GM12873 (cell line): Measurements from ENCODE around the gene MOG.

ENCODE experiments used
- TF ChIP-seq, protein P1 (sequence below): IDR thresholded peaks from 2 replicates; pipeline ENCODE4 v1.5.1; 2012; ENCODE audit warnings: low read depth, mild to moderate bottlenecking, moderate library complexity, low read length, control low read depth; ENCODE audit not compliant: insufficient read depth; ENCODE audit errors: missing control alignments

MOG gene

DNA sequence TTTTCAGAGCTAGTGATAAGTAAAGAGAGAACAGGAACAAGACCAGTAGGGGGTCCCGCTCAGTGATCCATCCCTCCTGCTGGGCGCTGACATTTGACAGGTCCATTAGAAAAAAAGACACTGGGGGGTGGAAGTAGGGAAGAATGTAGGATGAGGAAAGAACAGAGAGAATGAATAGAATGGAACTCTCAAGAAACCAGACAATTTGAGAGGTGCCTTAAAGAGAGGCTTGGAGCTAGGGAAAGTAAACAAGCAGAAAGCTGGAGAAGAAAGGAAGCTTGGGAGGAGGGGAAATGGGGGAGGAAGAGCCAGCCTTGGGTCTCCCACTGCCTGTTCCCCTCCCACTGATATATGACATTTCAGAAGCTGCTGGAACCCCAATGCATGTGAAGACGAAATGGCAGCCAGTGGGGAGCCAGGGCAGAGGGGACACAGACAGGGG is 32.4 kb upstream of the MOG start:
- TF ChIP-seq, protein P1, sequence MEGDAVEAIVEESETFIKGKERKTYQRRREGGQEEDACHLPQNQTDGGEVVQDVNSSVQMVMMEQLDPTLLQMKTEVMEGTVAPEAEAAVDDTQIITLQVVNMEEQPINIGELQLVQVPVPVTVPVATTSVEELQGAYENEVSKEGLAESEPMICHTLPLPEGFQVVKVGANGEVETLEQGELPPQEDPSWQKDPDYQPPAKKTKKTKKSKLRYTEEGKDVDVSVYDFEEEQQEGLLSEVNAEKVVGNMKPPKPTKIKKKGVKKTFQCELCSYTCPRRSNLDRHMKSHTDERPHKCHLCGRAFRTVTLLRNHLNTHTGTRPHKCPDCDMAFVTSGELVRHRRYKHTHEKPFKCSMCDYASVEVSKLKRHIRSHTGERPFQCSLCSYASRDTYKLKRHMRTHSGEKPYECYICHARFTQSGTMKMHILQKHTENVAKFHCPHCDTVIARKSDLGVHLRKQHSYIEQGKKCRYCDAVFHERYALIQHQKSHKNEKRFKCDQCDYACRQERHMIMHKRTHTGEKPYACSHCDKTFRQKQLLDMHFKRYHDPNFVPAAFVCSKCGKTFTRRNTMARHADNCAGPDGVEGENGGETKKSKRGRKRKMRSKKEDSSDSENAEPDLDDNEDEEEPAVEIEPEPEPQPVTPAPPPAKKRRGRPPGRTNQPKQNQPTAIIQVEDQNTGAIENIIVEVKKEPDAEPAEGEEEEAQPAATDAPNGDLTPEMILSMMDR, result no peak

DNA sequence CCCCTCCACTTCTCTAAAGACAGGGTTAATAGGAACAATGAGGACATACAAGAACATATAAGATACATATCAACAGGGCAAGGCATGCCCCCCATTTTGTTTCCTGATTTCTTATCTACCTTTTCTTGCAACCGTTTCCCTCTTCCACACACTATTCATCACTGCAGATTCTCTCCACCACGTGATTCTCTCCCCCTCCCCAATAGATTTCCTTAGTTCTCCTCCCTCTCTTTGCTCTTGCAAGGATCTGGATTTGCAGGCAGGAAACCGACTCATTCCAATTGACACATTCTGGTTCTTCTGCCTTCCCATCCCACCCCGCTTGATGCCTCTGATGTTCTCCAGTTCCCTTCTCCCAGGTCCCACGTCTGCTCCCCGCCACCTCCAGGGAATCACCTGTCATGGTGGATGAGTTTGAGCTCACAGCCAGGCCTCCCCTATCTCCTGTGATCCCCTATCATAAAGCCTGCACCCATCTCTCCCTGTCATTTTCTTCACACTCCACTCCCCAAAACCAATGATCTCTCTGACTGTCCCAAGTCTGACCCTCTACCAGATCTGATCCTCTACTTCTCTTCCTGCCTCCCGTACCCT is 31.5 kb upstream of the MOG start:
- TF ChIP-seq, protein P1, result no peak

DNA sequence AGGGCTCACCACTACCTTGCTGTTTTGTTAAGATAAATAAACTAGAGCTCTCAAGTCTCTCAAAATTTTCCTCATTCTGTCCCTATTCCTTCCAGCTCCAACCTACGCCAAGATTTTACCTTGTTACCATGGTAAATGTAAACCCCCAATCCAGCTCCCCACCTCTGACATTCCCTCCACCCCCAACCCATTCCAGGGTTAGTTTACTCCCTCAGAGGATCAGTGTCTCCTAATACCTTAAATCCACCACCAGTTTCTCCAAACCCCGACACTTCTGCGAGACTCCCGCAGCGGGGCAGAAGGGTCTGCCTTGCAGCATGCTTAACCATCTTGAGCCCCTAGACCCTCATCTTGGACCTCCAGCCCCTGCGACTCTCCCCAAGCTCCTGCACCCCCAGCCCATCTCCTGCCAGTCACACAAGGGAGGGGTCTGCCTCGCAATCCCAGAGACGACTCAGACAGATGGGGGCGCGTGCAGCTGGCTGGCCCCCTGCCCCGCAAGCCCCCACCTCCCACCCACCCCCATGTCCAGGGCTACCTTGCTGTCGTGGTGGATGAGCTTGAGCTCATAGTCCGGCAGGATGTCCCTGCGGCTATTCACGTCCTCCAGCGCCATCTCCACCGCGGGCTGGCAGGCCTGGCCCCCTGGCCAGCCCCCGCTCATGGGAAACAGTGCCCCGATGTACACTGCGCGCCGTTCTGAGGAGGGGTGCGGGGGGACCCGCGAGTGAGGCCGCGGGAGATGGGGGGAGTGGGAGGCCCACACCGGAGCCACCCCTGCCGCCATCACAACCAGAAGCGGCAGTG is 29.7 kb upstream of the MOG start:
- TF ChIP-seq, protein P1, result no peak

DNA sequence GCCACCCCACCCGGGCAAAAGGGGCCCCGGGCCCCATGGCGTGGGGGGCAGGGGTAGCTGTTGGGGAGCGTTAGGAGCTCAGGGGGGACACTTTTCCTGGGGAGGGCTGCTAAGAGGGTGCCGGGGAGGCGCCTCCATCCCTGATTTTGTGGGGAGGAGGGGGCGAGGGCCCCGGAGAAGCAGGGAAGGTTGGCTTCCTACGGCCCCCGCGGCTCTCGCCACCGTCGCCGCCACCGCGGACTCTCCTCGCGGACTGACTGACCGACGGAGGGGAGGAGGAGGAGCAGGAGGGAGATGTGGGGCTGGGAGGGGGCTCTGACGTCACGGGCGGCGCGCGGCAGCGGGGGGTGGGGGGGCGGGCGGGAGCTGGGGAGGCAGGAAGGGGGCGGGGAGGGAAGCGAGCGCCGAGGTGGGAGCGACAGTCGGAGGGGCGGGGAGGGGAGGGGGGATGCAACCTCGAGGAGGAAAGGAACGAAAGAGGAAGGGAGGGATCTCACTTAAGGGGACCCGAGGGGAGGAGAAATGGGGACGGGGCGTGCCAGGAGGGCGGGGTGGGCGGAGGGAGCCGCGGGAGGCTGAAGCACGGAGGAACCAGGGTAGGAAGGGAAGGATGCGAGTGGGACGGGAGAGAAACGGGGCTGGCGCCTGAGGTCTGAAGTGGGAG is 29.0 kb upstream of the MOG start:
- TF ChIP-seq, protein P1, result no peak

DNA sequence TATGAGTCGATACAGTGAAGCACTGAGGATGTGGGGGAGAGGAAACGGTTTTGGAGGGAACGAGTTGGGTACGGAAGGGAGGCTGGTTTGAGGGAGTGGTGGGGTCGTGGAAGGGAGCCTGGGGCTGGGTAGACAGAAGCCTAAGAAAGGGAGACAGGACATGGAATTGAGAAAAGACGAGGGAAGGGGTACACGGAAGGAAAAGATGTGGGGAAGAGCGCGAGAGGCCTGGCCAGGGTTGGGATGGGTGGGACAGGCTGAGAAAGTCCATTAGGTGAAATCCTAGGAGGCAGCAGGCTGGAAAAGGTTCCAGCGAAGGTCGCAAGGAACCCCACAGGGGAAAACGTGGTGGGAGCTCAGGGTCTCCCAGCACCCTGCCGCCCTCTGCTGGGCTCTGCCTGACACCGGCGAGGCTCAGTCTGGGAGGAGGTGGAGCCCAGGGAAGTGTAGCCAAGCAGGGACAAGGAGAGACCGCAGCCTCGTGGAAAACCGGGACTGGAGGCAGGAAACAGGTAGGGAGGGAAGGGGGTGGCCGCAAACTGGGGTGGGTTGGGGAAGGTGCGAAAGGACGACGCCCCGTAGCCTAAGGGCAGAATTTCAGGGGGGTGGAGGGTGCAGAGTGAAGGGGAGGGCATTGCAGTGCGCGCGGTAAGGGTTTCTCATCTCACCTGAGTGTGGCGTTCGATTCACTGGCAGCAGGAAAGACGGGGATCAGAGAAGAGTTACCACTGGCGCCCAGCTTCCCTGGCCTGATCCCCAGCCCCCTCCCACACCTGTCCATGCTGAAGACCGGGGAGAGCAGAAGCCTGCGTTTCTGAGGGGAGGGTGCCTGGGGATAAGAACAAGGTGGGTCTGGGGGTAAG is 28.2 kb upstream of the MOG start:
- TF ChIP-seq, protein P1, result peak; percentile 78

DNA sequence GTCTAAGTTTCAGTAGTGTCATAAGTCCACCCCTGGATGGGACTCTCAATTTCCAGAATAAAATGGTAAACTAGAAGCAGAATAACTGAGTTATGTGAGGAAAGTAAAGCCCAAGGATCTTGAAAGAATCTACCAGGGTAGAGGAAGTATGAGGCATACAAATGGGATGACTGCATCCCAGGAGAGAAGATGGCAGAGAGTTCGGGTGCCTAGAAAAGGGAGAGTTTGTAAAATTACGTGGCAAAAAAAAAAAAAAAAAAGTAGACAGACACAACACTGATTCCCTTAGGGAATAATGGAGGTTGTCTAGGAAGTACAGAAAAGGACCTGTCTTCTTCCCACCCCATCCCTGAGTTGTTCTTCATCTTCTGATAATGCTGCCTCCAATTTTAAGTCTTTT is 27.3 kb upstream of the MOG start:
- TF ChIP-seq, protein P1, result no peak
